Uterus (tissue), 4 donors: ENCODE results near the gene DRD2. TPM values are rescaled to one million over a fixed set of nuclear protein-coding genes. Genes with fewer than 3 reads are reported as not detected.

Experiments
- DNase-seq, 2 donors: peaks; one replicate each; pipeline ENCODE4 v3.0.0-alpha.2; 2019 to 2020
- H3K27ac ChIP-seq, 2 donors: fragments of 200-600 bp; sonication (generic); 1 replicate in 1 of 2; 2 replicates in 1 of 2; pipeline ENCODE4 v1.5.1; 2016 to 2018
- H3K27me3 ChIP-seq, 2 donors: fragments of 200-600 bp; sonication (generic); one replicate each; pipeline ENCODE4 v1.5.1; 2018 to 2019; ENCODE audit warnings: control low read depth in 1 of 2
- H3K36me3 ChIP-seq, 2 donors: fragments of 200-600 bp; sonication (generic); one replicate each; pipeline ENCODE4 v1.5.1; 2019; ENCODE audit warnings: control low read depth in 1 of 2
- H3K4me1 ChIP-seq, 2 donors: fragments of 200-600 bp; sonication (generic); one replicate each; pipeline ENCODE4 v1.5.1; 2018 to 2019; ENCODE audit warnings: control low read depth in 1 of 2
- H3K4me3 ChIP-seq, 2 donors: fragments of 200-600 bp; sonication (generic); 1 replicate in 1 of 2; 2 replicates in 1 of 2; pipeline ENCODE4 v1.5.1; 2018 to 2019; ENCODE audit warnings: mild to moderate bottlenecking in 1 of 2
- H3K9me3 ChIP-seq, 2 donors: fragments of 200-600 bp; sonication (generic); one replicate each; pipeline ENCODE4 v1.5.1; 2019; ENCODE audit warnings: control low read depth in 1 of 2
- CTCF ChIP-seq, 4 experiments: fragments of 200-600 bp in 2 of 4; fragments of 450-650 bp in 2 of 4; sonication (generic) in 2 of 4; IDR thresholded peaks; one replicate each; pipeline ENCODE4 v1.5.1; 2016 to 2019; ENCODE audit warnings: antibody characterized with exemption in 4 of 4, mild to moderate bottlenecking in 2 of 4, moderate library complexity in 1 of 4
- POLR2A ChIP-seq, 2 donors: fragments of 450-650 bp; IDR thresholded peaks; one replicate each; pipeline ENCODE4 v1.6.1; 2016; ENCODE audit warnings: antibody characterized with exemption in 2 of 2, mild to moderate bottlenecking in 1 of 2, moderate library complexity in 1 of 2
- intact Hi-C: fragments of 100-400 bp; cut with DNase I; formaldehyde crosslinking; loops from one replicate; pipeline ENCODE4 v1.15.1; 2023; ENCODE audit warnings: low total_unique reads
- total RNA-seq, 4 donors: library from RNA; depleted of rRNA in 3 of 4; stranded (reverse); fragments of >200 nt in 3 of 4; gene quantifications; one replicate each; pipeline versions ENCODE4 v1.1.0 to v1.2.4, GENCODE V29; 2014 to 2023
- donor health status: DM: yes; HTN: yes; CAD: no.

Gene DRD2
- total RNA-seq, 4 donors from 2014 or later, result not detected

- DNase-seq, result no peak
- Histone ChIP-seq H3K27ac (no peak overlapping the region), H3K9me3 (no peaks in the 10 kb centered on the region), H3K27me3 (no peaks in the 10 kb centered on the region), H3K4me3 (no peak overlapping the region), H3K4me1 (no peaks in the 10 kb centered on the region), H3K36me3 (no peaks in the 10 kb centered on the region)
- intact Hi-C loops, result no loop called here
- TF ChIP-seq POLR2A (IDR thresholded peaks at IDR 0.05) (no peak), CTCF (IDR thresholded peaks at IDR 0.05) (no peak)
Measured at GRCh38 chr11:113411536-113411935, 63.7 kb downstream of the DRD2 start.

GRCh38 chr11:113410414-113411135 lies 64.6 kb downstream of the DRD2 start:
- Histone ChIP-seq H3K4me1 (no peaks in the 10 kb centered on the region), H3K4me3 (no peak overlapping the region), H3K27ac (no peak overlapping the region), H3K27me3 (no peaks in the 10 kb centered on the region), H3K36me3 (no peaks in the 10 kb centered on the region), H3K9me3 (no peaks in the 10 kb centered on the region)
- TF ChIP-seq CTCF (IDR thresholded peaks at IDR 0.05), result no peak
- TF ChIP-seq POLR2A (IDR thresholded peaks at IDR 0.05), result no peak
- no peak for DNase-seq
- intact Hi-C loops, result no loop called here

GRCh38 chr11:113409526-113409925 lies 65.7 kb downstream of the DRD2 start:
- H3K9me3 ChIP-seq, result no peaks in the 10 kb centered on the region
- no peaks in the 10 kb centered on the region for H3K4me1 ChIP-seq
- intact Hi-C loops, result no loop called here
- no peak for DNase-seq
- no peaks in the 10 kb centered on the region for H3K27me3 ChIP-seq
- TF ChIP-seq POLR2A (IDR thresholded peaks at IDR 0.05) (no peak), CTCF (IDR thresholded peaks at IDR 0.05) (no peak)
- H3K36me3 ChIP-seq, result no peaks in the 10 kb centered on the region
- no peak overlapping the region for H3K4me3 ChIP-seq
- no peak overlapping the region for H3K27ac ChIP-seq

GRCh38 chr11:113408887-113409286 lies 66.3 kb downstream of the DRD2 start:
- H3K4me3 ChIP-seq, result no peak overlapping the region
- DNase-seq, result no peak
- no peaks in the 10 kb centered on the region for H3K36me3 ChIP-seq
- intact Hi-C loops, result no loop called here
- TF ChIP-seq CTCF (IDR thresholded peaks at IDR 0.05) (no peak), POLR2A (IDR thresholded peaks at IDR 0.05) (no peak)
- no peaks in the 10 kb centered on the region for H3K4me1 ChIP-seq
- no peaks in the 10 kb centered on the region for H3K9me3 ChIP-seq
- H3K27me3 ChIP-seq, result no peaks in the 10 kb centered on the region
- H3K27ac ChIP-seq, result no peak overlapping the region

GRCh38 chr11:113408206-113408605 lies 67.0 kb downstream of the DRD2 start:
- Histone ChIP-seq H3K4me1 (no peaks in the 10 kb centered on the region), H3K27me3 (no peaks in the 10 kb centered on the region), H3K36me3 (no peaks in the 10 kb centered on the region), H3K27ac (no peak overlapping the region), H3K9me3 (no peaks in the 10 kb centered on the region), H3K4me3 (no peak overlapping the region)
- DNase-seq, result no peak
- TF ChIP-seq CTCF (IDR thresholded peaks at IDR 0.05), result no peak
- TF ChIP-seq POLR2A (IDR thresholded peaks at IDR 0.05), result no peak
- intact Hi-C loops, result no loop called here
